ENCODE results near the gene CTTNBP2. TPM values are rescaled to one million over a fixed set of nuclear protein-coding genes. Genes with fewer than 3 reads are reported as not detected.

Gene CTTNBP2
- polyA plus RNA-seq, 1 donor from 2014 or later: 53.5 TPM

GRCh38 chr7:117896339-117896738, 23.1 kb upstream of the CTTNBP2 start:
- Histone ChIP-seq H3K4me2 (ENCODE audit: low read length) (no peak overlapping the region), H3K4me3 (ENCODE audit: low read length) (no peak overlapping the region), H3K9ac (ENCODE audit: low read length) (no peak overlapping the region), H3K79me2 (replicated peaks; ENCODE audit: insufficient read depth, low read length) (no peaks in the 10 kb centered on the region), H4K20me1 (ENCODE audit: insufficient read depth) (no peaks in the 10 kb centered on the region), H3K27ac (ENCODE audit: low read length) (no peak overlapping the region), H3K9me2 (ENCODE audit: insufficient read depth, low read length) (no peaks in the 10 kb centered on the region), H3K9me3 (ENCODE audit: low read length) (no peaks in the 10 kb centered on the region), H3F3A (ENCODE audit: insufficient read depth, low read length, poor library complexity, severe bottlenecking) (no peaks in the 10 kb centered on the region), H3K27me3 (ENCODE audit: insufficient read depth, low read depth, low read length) (no peaks in the 10 kb centered on the region), H2AFZ (ENCODE audit: low read depth, low read length) (no peak overlapping the region), H3K36me3 (ENCODE audit: insufficient read depth, low read length) (no peaks in the 10 kb centered on the region)
- no peak for TF ChIP-seq POLR2AphosphoS5 (IDR thresholded peaks at IDR 0.05)

DNA sequence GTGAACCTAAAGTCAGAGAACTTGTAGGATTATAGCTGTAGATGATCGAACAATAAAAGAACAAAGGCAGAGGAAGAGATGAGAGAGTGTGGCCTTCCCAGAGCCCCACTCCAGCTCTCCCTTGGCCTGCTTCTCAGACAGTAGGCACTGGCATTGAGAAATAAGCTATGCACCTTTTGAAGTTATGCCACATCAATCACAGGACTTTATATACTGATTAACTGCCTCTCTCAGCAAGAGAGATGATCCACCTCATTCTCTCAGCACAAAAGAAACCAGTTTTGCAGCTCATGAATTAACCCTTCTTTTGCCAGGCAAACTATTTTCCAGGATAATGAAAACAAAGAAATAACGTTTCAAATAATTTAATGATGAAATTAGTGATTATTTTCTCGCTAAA, 22.0 kb upstream of the CTTNBP2 start:
- Histone ChIP-seq H3K27me3 (ENCODE audit: insufficient read depth, low read depth, low read length) (no peaks in the 10 kb centered on the region), H4K20me1 (ENCODE audit: insufficient read depth) (no peaks in the 10 kb centered on the region), H2AFZ (ENCODE audit: low read depth, low read length) (peak overlapping the region; percentile 24), H3K27ac (ENCODE audit: low read length) (peak overlapping the region; percentile 57), H3K4me2 (ENCODE audit: low read length) (no peak overlapping the region), H3F3A (ENCODE audit: insufficient read depth, low read length, poor library complexity, severe bottlenecking) (no peaks in the 10 kb centered on the region), H3K79me2 (replicated peaks; ENCODE audit: insufficient read depth, low read length) (no peaks in the 10 kb centered on the region), H3K4me3 (ENCODE audit: low read length) (no peak overlapping the region), H3K36me3 (ENCODE audit: insufficient read depth, low read length) (no peaks in the 10 kb centered on the region), H3K9me2 (ENCODE audit: insufficient read depth, low read length) (no peaks in the 10 kb centered on the region), H3K9ac (ENCODE audit: low read length) (peak overlapping the region; percentile 11), H3K9me3 (ENCODE audit: low read length) (no peaks in the 10 kb centered on the region)
- TF ChIP-seq CTCF (IDR thresholded peaks at IDR 0.05; ENCODE audit: poor library complexity, severe bottlenecking) (no peak), SMC3 (conservative IDR thresholded peaks at IDR 0.05; ENCODE audit: poor library complexity) (no peak), EZH2 (IDR thresholded peaks at IDR 0.05; ENCODE audit: borderline replicate concordance, insufficient read depth, low read length, poor library complexity, severe bottlenecking) (no peak), EP300 (conservative IDR thresholded peaks at IDR 0.05; ENCODE audit: poor library complexity, severe bottlenecking) (no peak), POLR2AphosphoS5 (IDR thresholded peaks at IDR 0.05) (no peak), TAF1 (IDR thresholded peaks at IDR 0.05; ENCODE audit: low read depth) (no peak), MXI1 (conservative IDR thresholded peaks at IDR 0.05; ENCODE audit: poor library complexity, severe bottlenecking) (no peak), REST (IDR thresholded peaks at IDR 0.05; ENCODE audit: borderline replicate concordance) (no peak)

GRCh38 chr7:117894037-117894436, 20.8 kb upstream of the CTTNBP2 start:
- H3K9me3 ChIP-seq (ENCODE audit: low read length): no peaks in the 10 kb centered on the region
- H3K4me3 ChIP-seq (ENCODE audit: low read length): no peak overlapping the region
- TF ChIP-seq EP300 (conservative IDR thresholded peaks at IDR 0.05; ENCODE audit: poor library complexity, severe bottlenecking) (no peak), TAF1 (IDR thresholded peaks at IDR 0.05; ENCODE audit: low read depth) (no peak), SMC3 (conservative IDR thresholded peaks at IDR 0.05; ENCODE audit: poor library complexity) (no peak), EZH2 (IDR thresholded peaks at IDR 0.05; ENCODE audit: borderline replicate concordance, insufficient read depth, low read length, poor library complexity, severe bottlenecking) (no peak), MXI1 (conservative IDR thresholded peaks at IDR 0.05; ENCODE audit: poor library complexity, severe bottlenecking) (no peak), RAD21 (conservative IDR thresholded peaks at IDR 0.05) (no peak), CTCF (IDR thresholded peaks at IDR 0.05; ENCODE audit: poor library complexity, severe bottlenecking) (no peak), REST (IDR thresholded peaks at IDR 0.05; ENCODE audit: borderline replicate concordance) (no peak), POLR2AphosphoS5 (IDR thresholded peaks at IDR 0.05) (no peak)
- H3K27ac ChIP-seq (ENCODE audit: low read length): no peak overlapping the region
- H3K4me2 ChIP-seq (ENCODE audit: low read length): no peak overlapping the region
- H3F3A ChIP-seq (ENCODE audit: insufficient read depth, low read length, poor library complexity, severe bottlenecking): no peaks in the 10 kb centered on the region
- H3K9me2 ChIP-seq (ENCODE audit: insufficient read depth, low read length): no peaks in the 10 kb centered on the region
- no peak overlapping the region for H3K9ac ChIP-seq (ENCODE audit: low read length)
- H4K20me1 ChIP-seq (ENCODE audit: insufficient read depth): no peaks in the 10 kb centered on the region
- H3K27me3 ChIP-seq (ENCODE audit: insufficient read depth, low read depth, low read length): no peaks in the 10 kb centered on the region
- no peaks in the 10 kb centered on the region for H3K79me2 ChIP-seq (replicated peaks; ENCODE audit: insufficient read depth, low read length)
- H2AFZ ChIP-seq (ENCODE audit: low read depth, low read length): no peak overlapping the region
- no peaks in the 10 kb centered on the region for H3K36me3 ChIP-seq (ENCODE audit: insufficient read depth, low read length)
